Midbrain (tissue), 1 donor: Measurements from ENCODE around the gene PARD3B.

ENCODE experiments used
- DNase-seq: peaks from one replicate; lab custom pipeline; 2025; lab: John Stamatoyannopoulos, UW

Gene PARD3B

GRCh38 chr2:204950695-204951346 lies 405.5 kb downstream of the PARD3B start:
- no peak for DNase-seq

- DNase-seq, result no peak
Measured at GRCh38 chr2:204958371-204958770, 413.1 kb downstream of the PARD3B start.

- DNase-seq, result no peak
Measured at GRCh38 chr2:204964414-204964813, 419.1 kb downstream of the PARD3B start.

- DNase-seq, result no peak
Measured at GRCh38 chr2:204966245-204966644, 421.0 kb downstream of the PARD3B start.

GRCh38 chr2:204967199-204967960 lies 422.1 kb downstream of the PARD3B start:
- peak; percentile 20 for DNase-seq

GRCh38 chr2:204971206-204971907 lies 426.1 kb downstream of the PARD3B start:
- no peak for DNase-seq

GRCh38 chr2:204972161-204972560 lies 426.9 kb downstream of the PARD3B start:
- no peak for DNase-seq

GRCh38 chr2:204972606-204973336 lies 427.5 kb downstream of the PARD3B start:
- peak; percentile 41 for DNase-seq

GRCh38 chr2:204973616-204974015 lies 428.3 kb downstream of the PARD3B start:
- no peak for DNase-seq

- DNase-seq, result no peak
Measured at GRCh38 chr2:204974487-204974886, 429.2 kb downstream of the PARD3B start.

GRCh38 chr2:204977914-204978313 lies 432.6 kb downstream of the PARD3B start:
- DNase-seq, result no peak

GRCh38 chr2:204982303-204982702 lies 437.0 kb downstream of the PARD3B start:
- DNase-seq, result no peak

GRCh38 chr2:204984518-204984917 lies 439.2 kb downstream of the PARD3B start:
- no peak for DNase-seq

GRCh38 chr2:204986641-204987040 lies 441.4 kb downstream of the PARD3B start:
- no peak for DNase-seq

GRCh38 chr2:204988836-204989235 lies 443.6 kb downstream of the PARD3B start:
- no peak for DNase-seq

GRCh38 chr2:204989877-204990276 lies 444.6 kb downstream of the PARD3B start:
- DNase-seq, result no peak

GRCh38 chr2:205001300-205001966 lies 456.2 kb downstream of the PARD3B start:
- DNase-seq, result no peak

- DNase-seq, result no peak
Measured at GRCh38 chr2:205002390-205002789, 457.1 kb downstream of the PARD3B start.

GRCh38 chr2:205003288-205003687 lies 458.0 kb downstream of the PARD3B start:
- no peak for DNase-seq

GRCh38 chr2:205010196-205010595 lies 464.9 kb downstream of the PARD3B start:
- no peak for DNase-seq

GRCh38 chr2:205011031-205011430 lies 465.8 kb downstream of the PARD3B start:
- DNase-seq, result no peak

GRCh38 chr2:205012961-205013360 lies 467.7 kb downstream of the PARD3B start:
- peak; percentile 18 for DNase-seq
